H9 (cell line): ENCODE data around the gene PALD1. TPM values are rescaled to one million over a fixed set of nuclear protein-coding genes. Genes with fewer than 3 reads are reported as not detected.

Source experiments
- DNase-seq: peaks from one replicate; pipeline ENCODE4 v3.0.0-alpha.2; 2017
- H2AFZ ChIP-seq: one replicate; pipeline ENCODE4 v1.6.1; 2013; ENCODE audit warnings: mild to moderate bottlenecking, low read length, control low read depth, moderate library complexity
- H2AK5ac ChIP-seq: 2 replicates; pipeline ENCODE4 v1.6.1; 2013; ENCODE audit warnings: low read length, control low read depth, mixed read lengths; ENCODE audit not compliant: insufficient read length
- H2BK120ac ChIP-seq: one replicate; pipeline ENCODE4 v1.6.1; 2013; ENCODE audit warnings: low read depth, mild to moderate bottlenecking, low read length, control low read depth, inconsistent platforms; ENCODE audit not compliant: poor library complexity, severe bottlenecking
- H2BK12ac ChIP-seq: 2 replicates; pipeline ENCODE4 v1.6.1; 2013; ENCODE audit warnings: low read length, control low read depth, mixed read lengths, low read depth; ENCODE audit not compliant: insufficient read length
- H2BK15ac ChIP-seq: 2 replicates; pipeline ENCODE4 v1.6.1; 2013; ENCODE audit warnings: low read depth, low read length, control low read depth
- H2BK20ac ChIP-seq: one replicate; pipeline ENCODE4 v1.6.1; 2013; ENCODE audit warnings: low read depth, mild to moderate bottlenecking, low read length, control low read depth, inconsistent platforms; ENCODE audit not compliant: poor library complexity, severe bottlenecking
- H2BK5ac ChIP-seq: 2 replicates; pipeline ENCODE4 v1.6.1; 2013; ENCODE audit warnings: low read length, control low read depth, mixed read lengths; ENCODE audit not compliant: insufficient read length
- H3K14ac ChIP-seq: 2 replicates; pipeline ENCODE4 v1.6.1; 2013; ENCODE audit warnings: low read length, control low read depth; ENCODE audit not compliant: insufficient read depth
- H3K18ac ChIP-seq: 2 replicates; pipeline ENCODE4 v1.6.1; 2013; ENCODE audit warnings: low read depth, mild to moderate bottlenecking, mixed read lengths, low read length, control low read depth; ENCODE audit not compliant: insufficient read length
- H3K23ac ChIP-seq: 2 replicates; pipeline ENCODE4 v1.6.1; 2013; ENCODE audit warnings: low read length, control low read depth, mixed read lengths, low read depth; ENCODE audit not compliant: insufficient read length
- H3K23me2 ChIP-seq: 2 replicates; pipeline ENCODE4 v1.6.1; 2013; ENCODE audit warnings: low read depth, mild to moderate bottlenecking, mixed read lengths, low read length, control low read depth; ENCODE audit not compliant: insufficient read length, poor library complexity, severe bottlenecking
- H3K27ac ChIP-seq: 2 replicates; pipeline ENCODE4 v1.5.1; 2013; ENCODE audit warnings: low read length, control low read depth, mixed read lengths, low read depth; ENCODE audit not compliant: insufficient read length
- H3K27me3 ChIP-seq: 2 replicates; pipeline ENCODE4 v1.6.1; 2013; ENCODE audit warnings: low read length, control low read depth, inconsistent platforms; ENCODE audit not compliant: insufficient read depth
- H3K4ac ChIP-seq: 2 replicates; pipeline ENCODE4 v1.6.1; 2013; ENCODE audit warnings: low read depth, mild to moderate bottlenecking, control low read depth, inconsistent platforms, low read length, moderate library complexity
- H3K4me1 ChIP-seq: 2 replicates; pipeline ENCODE4 v1.6.1; 2013; ENCODE audit warnings: low read length, control low read depth, inconsistent platforms; ENCODE audit not compliant: insufficient read depth
- H3K4me2 ChIP-seq: 2 replicates; pipeline ENCODE4 v1.6.1; 2013; ENCODE audit warnings: low read length, control low read depth, mixed read lengths; ENCODE audit not compliant: insufficient read length, insufficient read depth
- H3K56ac ChIP-seq: 2 replicates; pipeline ENCODE4 v1.6.1; 2013; ENCODE audit warnings: low read depth, mild to moderate bottlenecking, mixed read lengths, low read length, control low read depth; ENCODE audit not compliant: insufficient read length
- H3K79me1 ChIP-seq: 2 replicates; pipeline ENCODE4 v1.6.1; 2013; ENCODE audit warnings: low read depth, mild to moderate bottlenecking, moderate library complexity, low read length, control low read depth, inconsistent platforms; ENCODE audit not compliant: insufficient read depth, poor library complexity, severe bottlenecking
- H3K79me2 ChIP-seq: 2 replicates; pipeline ENCODE4 v1.6.1; 2013; ENCODE audit warnings: low read length, control low read depth, inconsistent platforms; ENCODE audit not compliant: insufficient read depth
- H3K9ac ChIP-seq: 2 replicates; pipeline ENCODE4 v1.6.1; 2013; ENCODE audit warnings: low read length, control low read depth, mixed read lengths; ENCODE audit not compliant: insufficient read length; ENCODE audit errors: extremely low read depth
- H3K9me3 ChIP-seq: one replicate; pipeline ENCODE4 v1.6.1; 2013; ENCODE audit warnings: low read depth, low read length, inconsistent platforms; ENCODE audit not compliant: control insufficient read depth
- H3T11ph ChIP-seq: one replicate; pipeline ENCODE4 v1.6.1; 2013; ENCODE audit warnings: mild to moderate bottlenecking, low read length, control low read depth, inconsistent platforms
- H4K20me1 ChIP-seq: one replicate; pipeline ENCODE4 v1.6.1; 2013; ENCODE audit not compliant: control insufficient read depth, insufficient read length, insufficient read depth
- H4K5ac ChIP-seq: 2 replicates; pipeline ENCODE4 v1.6.1; 2013; ENCODE audit warnings: low read depth, mild to moderate bottlenecking, mixed read lengths, low read length, control low read depth; ENCODE audit not compliant: insufficient read length
- H4K8ac ChIP-seq: replicated peaks from 2 replicates; pipeline ENCODE4 v1.6.1; 2013; ENCODE audit warnings: low read length, control low read depth, mixed read lengths, low read depth; ENCODE audit not compliant: insufficient read length
- H4K91ac ChIP-seq: 2 replicates; pipeline ENCODE4 v1.6.1; 2013; ENCODE audit warnings: low read depth, mild to moderate bottlenecking, moderate library complexity, mixed read lengths, low read length, control low read depth; ENCODE audit not compliant: insufficient read length
- H3K27ac Mint-ChIP-seq, 3 experiments: 2 replicates in 2 of 3; 3 replicates in 1 of 3; pipeline ENCODE4 v1.8.0; 2020 to 2021; ENCODE audit warnings: mixed read lengths in 3 of 3, mild to moderate bottlenecking in 1 of 3, moderate library complexity in 1 of 3
- H3K27me3 Mint-ChIP-seq: 2 replicates; pipeline ENCODE4 v1.8.0; 2021; ENCODE audit warnings: low read depth, mild to moderate bottlenecking, moderate library complexity, mixed read lengths
- H3K36me3 Mint-ChIP-seq, 3 experiments: 2 replicates in 2 of 3; 3 replicates in 1 of 3; pipeline ENCODE4 v1.8.0; 2020 to 2021; ENCODE audit warnings: low read depth in 3 of 3, mixed read lengths in 3 of 3; ENCODE audit not compliant: insufficient read depth in 1 of 3
- H3K4me1 Mint-ChIP-seq, 2 experiments: 2 replicates each; pipeline ENCODE4 v1.8.0; 2020; ENCODE audit warnings: mixed read lengths in 2 of 2
- H3K4me3 Mint-ChIP-seq, 2 experiments: 2 replicates in 1 of 2; 3 replicates in 1 of 2; pipeline ENCODE4 v1.8.0; 2020 to 2021; ENCODE audit warnings: mild to moderate bottlenecking in 2 of 2, mixed read lengths in 2 of 2, moderate library complexity in 1 of 2
- H3K9me3 Mint-ChIP-seq, 2 experiments: 2 replicates in 1 of 2; 3 replicates in 1 of 2; pipeline ENCODE4 v1.8.0; 2020; ENCODE audit warnings: mild to moderate bottlenecking in 2 of 2, mixed read lengths in 2 of 2, moderate library complexity in 1 of 2
- WGBS: extraction: QIAGEN DNeasy Blood & Tissue Kit; methylation state at CpG from one replicate; pipeline ENCODE4 v1.1.7; 2013; ENCODE audit warnings: missing lambda C conversion rate, low lambda C conversion rate, mixed read lengths; ENCODE audit not compliant: insufficient read length; ENCODE audit errors: extremely low coverage; 5-methylcytosine and 5-hydroxymethylcytosine counted together
- total RNA-seq: library from RNA; stranded (reverse); gene quantifications from 2 replicates; pipeline ENCODE4 v1.2.1, GENCODE V29; 2021
- TF ChIP-seq, protein P1 (sequence below): fragments of 200-600 bp; sonication (generic); conservative IDR thresholded peaks from 3 replicates; pipeline ENCODE4 v1.8.0; 2021; ENCODE audit warnings: antibody characterized with exemption, mild to moderate bottlenecking

PALD1 gene
- total RNA-seq, 1 experiment from 2014 or later = 21.1 TPM

DNA sequence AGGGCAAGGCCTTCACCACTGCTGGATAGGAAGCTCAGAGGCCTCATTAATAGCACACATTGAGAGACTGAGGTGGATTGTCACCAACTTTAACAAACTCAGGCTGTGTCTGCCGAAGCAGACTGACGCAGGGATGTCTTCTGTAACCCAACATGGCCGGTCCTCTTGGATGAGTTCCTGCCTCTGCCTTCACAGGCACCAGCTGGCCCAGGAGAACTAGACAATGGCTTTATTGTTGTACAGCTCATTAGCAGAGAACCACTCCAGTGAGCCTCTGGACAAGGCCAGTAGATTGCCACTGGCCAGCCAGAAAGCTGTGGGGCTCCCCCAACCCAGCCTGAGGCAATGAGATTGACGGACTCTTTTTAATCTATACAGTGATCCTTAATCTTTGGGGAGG, 46.5 kb upstream of the PALD1 start:
- Mint-ChIP-seq H3K36me3 (peaks cover 6 to 87% (median 7%) of the 10 kb centered on the region in 3 experiments), H3K4me3 (no peak overlapping the region), H3K4me1 (peaks cover 3 to 5% of the 10 kb centered on the region in 2 experiments; a peak in 1 of 4 replicates), H3K27me3 (no peaks in the 10 kb centered on the region; the same call in 1 of the 2 replicates), H3K9me3 (no peaks in the 10 kb centered on the region), H3K27ac (no peak overlapping the region)
- Histone ChIP-seq H2AFZ (no peak overlapping the region), H3K4ac (no peak overlapping the region), H3K23me2 (no peaks in the 10 kb centered on the region), H3K14ac (no peak overlapping the region), H4K91ac (no peak overlapping the region), H3K9me3 (no peaks in the 10 kb centered on the region), H3K18ac (no peak overlapping the region), H4K8ac (no peak overlapping the region), H2AK5ac (no peak overlapping the region), H3K4me1 (no peaks in the 10 kb centered on the region; the same call in 1 of the 2 replicates), H3K23ac (no peak overlapping the region), H4K20me1 (no peaks in the 10 kb centered on the region), H3K4me2 (no peak overlapping the region), H3T11ph (no peak overlapping the region), H4K5ac (no peak overlapping the region), H3K27ac (no peak overlapping the region), H3K27me3 (no peaks in the 10 kb centered on the region), H2BK20ac (no peak overlapping the region), H3K9ac (no peak overlapping the region), H3K56ac (no peak overlapping the region), H3K79me2 (peaks cover 6% of the 10 kb centered on the region), H2BK12ac (no peak overlapping the region), H2BK5ac (no peak overlapping the region), H2BK15ac (no peak overlapping the region), H2BK120ac (no peak overlapping the region), H3K79me1 (no peaks in the 10 kb centered on the region)
- DNase-seq = no peak
- TF ChIP-seq, protein P1, sequence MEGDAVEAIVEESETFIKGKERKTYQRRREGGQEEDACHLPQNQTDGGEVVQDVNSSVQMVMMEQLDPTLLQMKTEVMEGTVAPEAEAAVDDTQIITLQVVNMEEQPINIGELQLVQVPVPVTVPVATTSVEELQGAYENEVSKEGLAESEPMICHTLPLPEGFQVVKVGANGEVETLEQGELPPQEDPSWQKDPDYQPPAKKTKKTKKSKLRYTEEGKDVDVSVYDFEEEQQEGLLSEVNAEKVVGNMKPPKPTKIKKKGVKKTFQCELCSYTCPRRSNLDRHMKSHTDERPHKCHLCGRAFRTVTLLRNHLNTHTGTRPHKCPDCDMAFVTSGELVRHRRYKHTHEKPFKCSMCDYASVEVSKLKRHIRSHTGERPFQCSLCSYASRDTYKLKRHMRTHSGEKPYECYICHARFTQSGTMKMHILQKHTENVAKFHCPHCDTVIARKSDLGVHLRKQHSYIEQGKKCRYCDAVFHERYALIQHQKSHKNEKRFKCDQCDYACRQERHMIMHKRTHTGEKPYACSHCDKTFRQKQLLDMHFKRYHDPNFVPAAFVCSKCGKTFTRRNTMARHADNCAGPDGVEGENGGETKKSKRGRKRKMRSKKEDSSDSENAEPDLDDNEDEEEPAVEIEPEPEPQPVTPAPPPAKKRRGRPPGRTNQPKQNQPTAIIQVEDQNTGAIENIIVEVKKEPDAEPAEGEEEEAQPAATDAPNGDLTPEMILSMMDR = no peak
- no CpG with 5 or more reads among the region's 4 CpGs for WGBS
